K562 (cell line): ENCODE measurements around the gene DNAJB4. TPM values are rescaled to one million over a fixed set of nuclear protein-coding genes. Genes with fewer than 3 reads are reported as not detected.

Experiments
- ATAC-seq: fragments of 200-7000 bp; cut with Tn5 transposase; 3 replicates; pipeline ENCODE4 v1.9.1; 2020; ENCODE audit warnings: moderate library complexity
- BruUV-seq: library from RNA; stranded (reverse); fragments of 400-500 nt; replicated peaks from 2 replicates; lab custom pipeline; 2021; lab: Mats Ljungman, UMichigan
- CTCF ChIA-PET: fragments of 300-600 bp; formaldehyde crosslinking; extraction: SDS; loops from one replicate; lab custom pipeline; 2021; ENCODE audit warnings: low intra/inter-chr PET ratio; lab: Yijun Ruan, JAX
- POLR2A ChIA-PET: fragments of 300-600, 350-650 bp; sonication (Branson Sonifier 250); formaldehyde crosslinking; extraction: SDS; loops from one replicate; lab custom pipeline; 2021; ENCODE audit warnings: antibody characterized with exemption, inconsistent platforms; lab: Yijun Ruan, JAX
- DNase-seq, 4 experiments: peaks; one replicate each; pipeline versions ENCODE4 v3.0.0 to v3.0.0-alpha.2; 2011 to 2018; ENCODE audit warnings: low spot score in 3 of 4, mixed read lengths in 3 of 4; ENCODE audit errors: extremely low read depth in 1 of 4
- FAIRE-seq: peaks from 2 replicates; lab custom pipeline; 2011; peaks lifted over from hg19 to GRCh38; lab: Jason Lieb, UNC
- H2AFZ ChIP-seq: 2 replicates; pipeline ENCODE4 v1.6.0; 2011; ENCODE audit warnings: low read depth, low read length, control low read depth, inconsistent platforms
- H3K27ac ChIP-seq: fragments of 200-600 bp; 3 replicates; pipeline ENCODE4 v1.8.0; 2011; ENCODE audit warnings: low read depth, mild to moderate bottlenecking, control low read depth, inconsistent platforms, low read length, moderate library complexity, mixed read lengths; ENCODE audit errors: extremely low read depth
- H3K27me3 ChIP-seq, 2 experiments: fragments of 300-600 bp in 1 of 2; 2 replicates in 1 of 2; 3 replicates in 1 of 2; pipeline versions ENCODE4 v1.6.0 to v1.8.0; 2011; ENCODE audit warnings: inconsistent platforms in 2 of 2, low read length in 2 of 2, mild to moderate bottlenecking in 1 of 2, mixed read lengths in 1 of 2, moderate library complexity in 1 of 2; ENCODE audit not compliant: control insufficient read depth in 2 of 2, insufficient read depth in 2 of 2
- H3K36me3 ChIP-seq: fragments of 300-600 bp; 3 replicates; pipeline ENCODE4 v1.8.0; 2011; ENCODE audit warnings: mild to moderate bottlenecking, low read length, inconsistent platforms; ENCODE audit not compliant: control insufficient read depth, insufficient read depth
- H3K4me1 ChIP-seq, 2 experiments: fragments of 200-600 bp in 1 of 2; replicated peaks in 1 of 2; 2 replicates in 1 of 2; 3 replicates in 1 of 2; pipeline versions ENCODE4 v1.5.1 to v1.8.0; 2011; ENCODE audit warnings: inconsistent platforms in 2 of 2, low read length in 2 of 2, mild to moderate bottlenecking in 1 of 2, mixed read lengths in 1 of 2, moderate library complexity in 1 of 2; ENCODE audit not compliant: control insufficient read depth in 2 of 2, insufficient read depth in 2 of 2
- H3K4me2 ChIP-seq: 2 replicates; pipeline ENCODE4 v1.6.1; 2011; ENCODE audit warnings: low read length, control low read depth, inconsistent platforms, mixed read lengths; ENCODE audit not compliant: insufficient read depth
- H3K4me3 ChIP-seq: fragments of 200-600 bp; sonication (generic), shearing (Covaris generic); 2 replicates; pipeline ENCODE4 v1.5.1; 2016; ENCODE audit warnings: control low read depth, inconsistent platforms
- H3K79me2 ChIP-seq: fragments of 200-600 bp; 3 replicates; pipeline ENCODE4 v1.8.0; 2011; ENCODE audit warnings: low read length, inconsistent platforms; ENCODE audit not compliant: control insufficient read depth, insufficient read depth
- H3K9ac ChIP-seq, 2 experiments: 2 replicates each; pipeline versions ENCODE4 v1.6.0 to v1.6.1; 2011; ENCODE audit warnings: low read depth in 2 of 2, low read length in 2 of 2, control low read depth in 1 of 2, inconsistent platforms in 1 of 2, mild to moderate bottlenecking in 1 of 2, mixed read lengths in 1 of 2; ENCODE audit not compliant: insufficient read depth in 1 of 2
- H3K9me1 ChIP-seq: one replicate; pipeline ENCODE4 v1.6.0; 2011; ENCODE audit warnings: inconsistent platforms, mild to moderate bottlenecking, low read length, moderate library complexity; ENCODE audit not compliant: control insufficient read depth, insufficient read depth
- H3K9me3 ChIP-seq: replicated peaks from 2 replicates; pipeline ENCODE4 v1.5.1; 2011; ENCODE audit warnings: low read depth, low read length, inconsistent platforms; ENCODE audit not compliant: control insufficient read depth, insufficient read depth
- H4K20me1 ChIP-seq: replicated peaks from 2 replicates; pipeline ENCODE4 v1.6.1; 2011; ENCODE audit warnings: low read length, inconsistent platforms, mixed read lengths; ENCODE audit not compliant: control insufficient read depth, insufficient read depth
- CAMTA2 ChIP-seq: fragments of 250-450 bp; sonication (Bioruptor Pico); conservative IDR thresholded peaks from 2 replicates; pipeline ENCODE4 v1.5.1; 2022
- ESRRB ChIP-seq: fragments of 250-450 bp; sonication (Bioruptor Pico); IDR thresholded peaks from 2 replicates; pipeline ENCODE4 v1.5.0; 2020; ENCODE audit warnings: mild to moderate bottlenecking, moderate library complexity, borderline replicate concordance
- HCFC1 ChIP-seq: IDR thresholded peaks from 2 replicates; pipeline ENCODE4 v1.6.1; 2012; ENCODE audit warnings: low read depth, low read length, improper control_type of control experiment
- HMGXB4 ChIP-seq: sonication (generic); formaldehyde crosslinking; IDR thresholded peaks from 2 replicates; pipeline ENCODE4 v1.8.1; 2023; ENCODE audit warnings: mild to moderate bottlenecking, missing genetic modification reagents
- NCOA4 ChIP-seq: fragments of 450-650 bp; IDR thresholded peaks from 2 replicates; pipeline ENCODE4 v1.6.1; 2018; ENCODE audit warnings: mild to moderate bottlenecking; ENCODE audit not compliant: partially characterized antibody
- RBM22 ChIP-seq: fragments of 200-400 bp; formaldehyde crosslinking; IDR thresholded peaks from 2 replicates; pipeline ENCODE4 v1.6.1; 2018; ENCODE audit warnings: low read length, low read depth; ENCODE audit not compliant: poor library complexity, severe bottlenecking
- WGBS: fragments of 100-300 bp; shearing (Covaris generic); methylation state at CpG from one replicate; pipeline ENCODE4 v1.1.6; 2016; ENCODE audit warnings: low coverage, mixed read lengths; ENCODE audit not compliant: insufficient coverage; ENCODE audit errors: missing lambda C conversion rate; 5-methylcytosine and 5-hydroxymethylcytosine counted together
- in situ Hi-C: fragments of 300-500 bp; cut with MboI; formaldehyde crosslinking; loops from 4 replicates; pipeline ENCODE4 v1.15.0; 2018; ENCODE audit warnings: inconsistent platforms, mixed read lengths
- intact Hi-C: fragments of 100-400 bp; cut with micrococcal nuclease; formaldehyde crosslinking; loops from 2 replicates; pipeline ENCODE4 v1.14.2; 2022
- polyA plus RNA-seq, 8 experiments: library from polyadenylated mRNA; depleted of rRNA in 4 of 8; stranded (reverse) in 5 of 8; unstranded in 3 of 8; fragments of >200 nt; fragmentation: Nextera tagmentation in 2 of 8; fragmentation: Illumina TruSeq in 1 of 8; extraction: Ambion mirVana in 2 of 8; extraction: Trizol in 1 of 8; gene quantifications; 2 replicates each; pipeline versions ENCODE4 v1.2.1 to v1.2.3, GENCODE V29; 2011 to 2014; ENCODE audit warnings: inconsistent platforms in 1 of 8, missing spikeins in 1 of 8
- total RNA-seq, 7 experiments: library from RNA; depleted of rRNA in 6 of 7; stranded (reverse); fragments of >200 nt in 6 of 7; fragmentation: Illumina TruSeq in 2 of 7; extraction: Trizol in 2 of 7; gene quantifications; 2 replicates each; pipeline versions ENCODE4 v1.2.1 to v1.2.3, GENCODE V29; 2011 to 2021; ENCODE audit warnings: low replicate concordance in 1 of 7

Gene DNAJB4
- total and polyA plus RNA-seq, 9 of the 15 experiments (the other 6 are each of a cell fraction or from before 2014, with no cell fraction given): 8.5 to 27.7 (median 19.8) TPM

GRCh38 chr1:78047106-78047505 lies 42.4 kb downstream of the DNAJB4 start:
- POLR2A ChIA-PET: interaction anchor here (1.8 to 1.9 kb wide), 2 partner anchors 15 to 42 kb away, joined by 5 read pairs; partner anchors contain the start of gene DNAJB4
- intact Hi-C loops: no loop called here

More at GRCh38 chr1:78047106-78047505, 42.4 kb downstream of the DNAJB4 start:
- H2AFZ ChIP-seq: no peak overlapping the region
- 0 out of 2 replicates have a peak, but pooled peaks cover 1% of the 10 kb centered on the region for H3K9me3 ChIP-seq
- no peak overlapping the region for H3K9ac ChIP-seq
- H3K27me3 ChIP-seq: no peaks in the 10 kb centered on the region
- CTCF ChIA-PET: no interaction called here
- no peak overlapping the region for H3K27ac ChIP-seq
- DNase-seq (no peak), ATAC-seq (no peak), FAIRE-seq (no peak)
- TF ChIP-seq ESRRB (CRISPR knock-in tag): no peak
- TF ChIP-seq RBM22: no peak
- no peak for TF ChIP-seq CAMTA2 (CRISPR knock-in tag)
- no peak for TF ChIP-seq HCFC1
- TF ChIP-seq NCOA4: no peak
- no peak for TF ChIP-seq HMGXB4 (CRISPR knock-in tag)
- H3K4me3 ChIP-seq: no peak overlapping the region
- WGBS: 31% methylated on average over 5 of the region's 5 CpGs
- BruUV-seq: no TSS peak
- H3K79me2 ChIP-seq: no peaks in the 10 kb centered on the region
- no peak overlapping the region for H3K4me2 ChIP-seq
- H3K9me1 ChIP-seq: no peaks in the 10 kb centered on the region
- no peaks in the 10 kb centered on the region for H4K20me1 ChIP-seq
- no peaks in the 10 kb centered on the region for H3K36me3 ChIP-seq
- in situ Hi-C loops: no loop called here
- H3K4me1 ChIP-seq: peaks cover 0 to 5% of the 10 kb centered on the region in 2 experiments; a peak in 2 of 5 replicates
